ENCODE results near the gene LUC7L.
A peak's percentile ranks its signal among the peaks of the same experiment; 100 is the strongest.
"Not testable (repeated sequence)": the region's sequence is repeated elsewhere in the genome, so short reads cannot be mapped to it uniquely, and the experiment has no call there.

LUC7L gene

GRCh38 chr16:263182-263774 lies 34.0 kb upstream of the LUC7L start:
- no peak for DNase-seq

- DNase-seq: no peak
These were observed 33.0 kb upstream of the LUC7L start for GRCh38 chr16:262121-262745.

- DNase-seq: no peak
These were observed 31.9 kb upstream of the LUC7L start for GRCh38 chr16:261031-261691.

- DNase-seq: no peak
These were observed 31.1 kb upstream of the LUC7L start for GRCh38 chr16:260326-260725.

GRCh38 chr16:259814-260253 lies 30.6 kb upstream of the LUC7L start:
- no peak for DNase-seq

GRCh38 chr16:259226-259625 lies 30.0 kb upstream of the LUC7L start:
- no peak for DNase-seq

- DNase-seq: not testable (repeated sequence)
These were observed 28.8 kb upstream of the LUC7L start for GRCh38 chr16:258091-258490.

- no peak for DNase-seq
These were observed 25.9 kb upstream of the LUC7L start for GRCh38 chr16:255183-255582.

GRCh38 chr16:254461-254860 lies 25.2 kb upstream of the LUC7L start:
- no peak for DNase-seq

- DNase-seq: no peak
These were observed 24.6 kb upstream of the LUC7L start for GRCh38 chr16:253833-254232.

- DNase-seq: no peak
These were observed 23.4 kb upstream of the LUC7L start for GRCh38 chr16:252366-253337.

- DNase-seq: no peak
These were observed 20.2 kb upstream of the LUC7L start for GRCh38 chr16:249431-249830.

- DNase-seq: no peak
These were observed 17.8 kb upstream of the LUC7L start for GRCh38 chr16:247027-247426.

- DNase-seq: no peak
These were observed 15.9 kb upstream of the LUC7L start for GRCh38 chr16:245105-245504.

GRCh38 chr16:243348-243747 lies 14.1 kb upstream of the LUC7L start:
- DNase-seq: no peak

GRCh38 chr16:242281-242680 lies 13.0 kb upstream of the LUC7L start:
- no peak for DNase-seq

GRCh38 chr16:240559-240958 lies 11.3 kb upstream of the LUC7L start:
- DNase-seq: no peak

- DNase-seq: no peak
These were observed 10.7 kb upstream of the LUC7L start for GRCh38 chr16:239948-240277.

GRCh38 chr16:234468-235305 lies 5.4 kb upstream of the LUC7L start, which contains the start of gene FAM234A:
Gene FAM234A (plus strand): TSS chr16:234821. CDS start chr16:254414, 19,593 bp downstream.
- peak; percentile 98 for DNase-seq

- no peak for DNase-seq
These were observed 1.7 kb upstream of the LUC7L start for GRCh38 chr16:230949-231348.

GRCh38 chr16:230351-230750 lies 1.1 kb upstream of the LUC7L start:
- not testable (repeated sequence) for DNase-seq

GRCh38 chr16:229731-230281 lies 557 bp upstream of the LUC7L start:
- peak; percentile 46 for DNase-seq

All from NCI-H69 (cell line).